OCI-LY7 (cell line): Measurements from ENCODE around the gene PICALM. TPM values are rescaled to one million over a fixed set of nuclear protein-coding genes. Genes with fewer than 3 reads are reported as not detected.

Source experiments
- BruUV-seq: library from RNA; stranded (reverse); fragments of 400-500 nt; replicated peaks from 2 replicates; lab custom pipeline; 2021; lab: Mats Ljungman, UMichigan
- CTCF ChIA-PET: fragments of 300-600 bp; sonication (Branson Sonifier 250); formaldehyde crosslinking; loops from one replicate; lab custom pipeline; 2022; ENCODE audit warnings: antibody characterized with exemption; ENCODE audit not compliant: unreplicated experiment; lab: Charles Lee
- POLR2A ChIA-PET: fragments of 300-600 bp; sonication (Branson Sonifier 250); formaldehyde crosslinking; loops from one replicate; lab custom pipeline; 2022; ENCODE audit warnings: antibody characterized with exemption; lab: Charles Lee
- DNase-seq: peaks from one replicate; pipeline ENCODE4 v3.0.0-alpha.2; 2015; ENCODE audit warnings: low spot score
- H2AFZ ChIP-seq: fragments of 200-600 bp; sonication (generic), shearing (Covaris generic); 2 replicates; pipeline ENCODE4 v1.6.1; 2014; ENCODE audit warnings: mild to moderate bottlenecking, antibody characterized with exemption, low read length, moderate library complexity
- H3K27ac ChIP-seq: fragments of 200-600 bp; sonication (generic); 2 replicates; pipeline ENCODE4 v1.5.1; 2014; ENCODE audit warnings: mixed run types, low read depth, mild to moderate bottlenecking, moderate library complexity, low read length, inconsistent platforms; ENCODE audit not compliant: poor library complexity, severe bottlenecking
- H3K36me3 ChIP-seq: fragments of 200-600 bp; sonication (generic); 2 replicates; pipeline ENCODE4 v1.6.1; 2014; ENCODE audit warnings: mild to moderate bottlenecking, antibody characterized with exemption, low read length, moderate library complexity, mixed read lengths; ENCODE audit not compliant: insufficient read depth
- H3K4me1 ChIP-seq: fragments of 200-600 bp; sonication (generic); 2 replicates; pipeline ENCODE4 v1.5.1; 2014; ENCODE audit warnings: mild to moderate bottlenecking, low read length; ENCODE audit not compliant: insufficient read depth, poor library complexity, severe bottlenecking
- H3K4me2 ChIP-seq: fragments of 200-600 bp; sonication (generic); 2 replicates; pipeline ENCODE4 v1.6.1; 2014; ENCODE audit warnings: mild to moderate bottlenecking, low read length
- H3K4me3 ChIP-seq: fragments of 200-600 bp; sonication (generic); 2 replicates; pipeline ENCODE4 v1.5.1; 2014; ENCODE audit warnings: mild to moderate bottlenecking, low read depth, low read length; ENCODE audit not compliant: poor library complexity, severe bottlenecking
- H3K79me2 ChIP-seq: fragments of 200-600 bp; sonication (generic); 2 replicates; pipeline ENCODE4 v1.6.1; 2016; ENCODE audit warnings: low read depth, mild to moderate bottlenecking, low read length, moderate library complexity, mixed read lengths; ENCODE audit not compliant: insufficient read depth
- H3K9me2 ChIP-seq: fragments of 200-600 bp; sonication (generic); 2 replicates; pipeline ENCODE4 v1.6.1; 2016; ENCODE audit warnings: mild to moderate bottlenecking, low read length, mixed read lengths; ENCODE audit not compliant: insufficient read depth
- H3K9me3 ChIP-seq: fragments of 200-600 bp; sonication (generic); 2 replicates; pipeline ENCODE4 v1.6.1; 2014; ENCODE audit warnings: mild to moderate bottlenecking, mixed run types, low read length, mixed read lengths
- H4K20me1 ChIP-seq: fragments of 200-600 bp; sonication (generic); 2 replicates; pipeline ENCODE4 v1.6.1; 2014; ENCODE audit warnings: mild to moderate bottlenecking, antibody characterized with exemption, low read length, moderate library complexity, mixed read lengths; ENCODE audit not compliant: insufficient read depth
- CTCF ChIP-seq: fragments of 200-600 bp; sonication (generic); conservative IDR thresholded peaks from 2 replicates; pipeline ENCODE4 v1.5.1; 2014; ENCODE audit warnings: mild to moderate bottlenecking, antibody characterized with exemption, low read length, moderate library complexity, mixed read lengths
- EZH2phosphoT487 ChIP-seq: fragments of 200-600 bp; sonication (generic); IDR thresholded peaks from 2 replicates; pipeline ENCODE4 v1.6.1; 2018; ENCODE audit warnings: low read depth, borderline replicate concordance, mild to moderate bottlenecking, mixed run types, antibody characterized with exemption, low read length, moderate library complexity, mixed read lengths
- intact Hi-C: fragments of 100-400 bp; cut with micrococcal nuclease; formaldehyde crosslinking; loops from one replicate; pipeline ENCODE4 v1.10.0; 2022; ENCODE audit not compliant: unreplicated experiment
- total RNA-seq, 2 experiments: library from RNA; depleted of rRNA in 1 of 2; stranded (reverse); fragments of >200 nt in 1 of 2; shearing (Covaris generic) in 1 of 2; gene quantifications; 2 replicates each; pipeline ENCODE4 v1.2.3, GENCODE V29; 2014 to 2022

Gene PICALM
- total RNA-seq, 2 experiments from 2014 or later: 77.9 to 108 TPM

DNA sequence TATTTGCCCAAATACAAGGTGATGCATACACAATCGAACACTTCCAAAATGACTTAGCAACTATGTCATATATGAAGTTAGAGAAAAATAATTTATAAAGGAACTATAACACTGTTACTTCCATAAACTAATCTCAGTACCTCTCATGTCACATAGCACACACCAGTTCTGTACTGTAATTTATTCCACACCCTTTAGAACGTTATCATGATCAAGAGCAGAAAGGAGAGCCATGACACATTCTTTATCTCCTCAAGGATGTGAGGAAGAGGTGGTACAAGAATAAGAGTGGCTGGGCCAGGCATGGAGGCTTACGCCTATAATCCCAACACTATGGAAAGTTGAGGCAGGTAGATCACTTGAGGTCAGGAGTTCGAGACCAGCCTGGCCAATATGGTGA, 31.1 kb downstream of the PICALM start:
- no peak overlapping the region for H3K4me2 ChIP-seq
- peaks cover 26% of the 10 kb centered on the region for H4K20me1 ChIP-seq
- no TSS peak for BruUV-seq

GRCh38 chr11:86035920-86036319, 33.0 kb downstream of the PICALM start:
- ChIA-PET POLR2A (interaction anchor here (1.6 kb wide), 1 partner anchor 24 kb away, joined by 3 read pairs; no protein-coding TSS in a partner anchor), CTCF (no interaction called here)
- no peak overlapping the region for H3K27ac ChIP-seq
- peaks cover 4% of the 10 kb centered on the region for H3K4me1 ChIP-seq
- intact Hi-C loops: no loop called here
- H4K20me1 ChIP-seq: peaks cover 25% of the 10 kb centered on the region
- no peaks in the 10 kb centered on the region for H3K9me2 ChIP-seq
- H3K4me2 ChIP-seq: no peak overlapping the region
- no peak overlapping the region for H2AFZ ChIP-seq
- H3K4me3 ChIP-seq: no peak overlapping the region
- H3K79me2 ChIP-seq: peaks cover 85% of the 10 kb centered on the region
- H3K9me3 ChIP-seq: no peaks in the 10 kb centered on the region
- no peak for DNase-seq
- BruUV-seq: no TSS peak
- peaks cover 7% of the 10 kb centered on the region; the same call in 1 of the 2 replicates for H3K36me3 ChIP-seq
- TF ChIP-seq CTCF (no peak), EZH2phosphoT487 (no peak)

More for the DNA sequence above, 31.1 kb downstream of the PICALM start:
- Histone ChIP-seq H3K79me2 (peaks cover 85% of the 10 kb centered on the region), H3K4me3 (no peak overlapping the region), H3K27ac (no peak overlapping the region), H2AFZ (no peak overlapping the region), H3K36me3 (peaks cover 4% of the 10 kb centered on the region; the same call in 1 of the 2 replicates), H3K4me1 (peaks cover 21% of the 10 kb centered on the region), H3K9me3 (no peaks in the 10 kb centered on the region), H3K9me2 (no peaks in the 10 kb centered on the region)
- intact Hi-C loops: no loop called here
- no peak for DNase-seq
- no peak for TF ChIP-seq EZH2phosphoT487
- TF ChIP-seq CTCF: no peak
- POLR2A ChIA-PET: interaction anchor here (0.7 kb wide), 1 partner anchor 278 kb away, joined by 3 read pairs; no protein-coding TSS in a partner anchor
- CTCF ChIA-PET: no interaction called here

- Histone ChIP-seq H3K79me2 (peaks cover 77% of the 10 kb centered on the region; the same call in 1 of the 2 replicates), H3K36me3 (peaks cover 15% of the 10 kb centered on the region), H3K4me3 (no peak overlapping the region), H3K9me3 (no peaks in the 10 kb centered on the region), H3K9me2 (no peaks in the 10 kb centered on the region), H3K4me2 (no peak overlapping the region), H3K27ac (no peak overlapping the region), H2AFZ (no peak overlapping the region), H4K20me1 (peaks cover 21% of the 10 kb centered on the region), H3K4me1 (no peaks in the 10 kb centered on the region)
- ChIA-PET CTCF (no interaction called here), POLR2A (interaction anchor here (0.6 to 1.6 kb wide), 2 partner anchors 23 to 42 kb away, joined by 3 read pairs; no protein-coding TSS in a partner anchor)
- intact Hi-C loops: no loop called here
- DNase-seq: no peak
- TF ChIP-seq EZH2phosphoT487: no peak
- BruUV-seq: no TSS peak
Observed at GRCh38 chr11:86035164-86035563, 33.7 kb downstream of the PICALM start.
